Hepatocyte (in vitro differentiated cells): ENCODE results near the gene ANKS1B.

Experiments
- CTCF ChIP-seq: fragments of 200-600 bp; sonication (generic); IDR thresholded peaks from 2 replicates; pipeline ENCODE4 v1.5.1; 2016; ENCODE audit warnings: antibody characterized with exemption, mild to moderate bottlenecking; ENCODE audit not compliant: poor library complexity
- EZH2 ChIP-seq: fragments of 200-600 bp; sonication (generic); IDR thresholded peaks from 2 replicates; pipeline ENCODE4 v1.6.1; 2016; ENCODE audit warnings: antibody characterized with exemption, mild to moderate bottlenecking, borderline replicate concordance
- EZH2phosphoT487 ChIP-seq: fragments of 200-600 bp; sonication (generic); IDR thresholded peaks from one replicate; pipeline ENCODE4 v1.6.1; 2018; ENCODE audit warnings: antibody characterized with exemption, mild to moderate bottlenecking, low read depth, moderate library complexity; ENCODE audit not compliant: unreplicated experiment, severe bottlenecking

DNA sequence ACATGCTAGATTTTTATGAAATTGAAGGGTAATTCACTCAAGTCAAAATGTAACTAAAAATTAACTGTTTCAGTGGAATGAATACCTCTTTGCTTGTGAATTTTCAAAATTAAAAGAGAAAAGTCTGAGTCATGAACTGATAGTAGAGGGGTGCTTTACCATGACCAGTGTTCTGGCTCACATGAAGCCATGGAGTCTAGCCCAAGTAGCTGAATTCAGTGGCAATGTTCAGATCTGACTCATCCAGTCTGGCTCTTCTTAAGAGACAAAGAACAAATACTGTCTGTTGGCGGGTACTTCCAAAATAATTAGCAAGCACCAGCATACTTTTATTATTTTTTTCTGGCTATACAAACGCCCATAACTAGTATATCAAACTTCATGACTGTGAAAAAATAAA, 703.5 kb downstream of the ANKS1B start:
- TF ChIP-seq CTCF (no peak), EZH2 (no peak), EZH2phosphoT487 (no peak)
